ENCODE results near the gene SHISA9. TPM values are rescaled to one million over a fixed set of nuclear protein-coding genes. Genes with fewer than 3 reads are reported as not detected.

The SHISA9 gene
- total RNA-seq, 4 donors from 2014 or later, result 0.19 TPM; not detected in 3

- no peak overlapping the region for H3K27ac ChIP-seq
- H3K27me3 ChIP-seq, result no peaks in the 10 kb centered on the region
- H3K9me3 ChIP-seq, result no peaks in the 10 kb centered on the region
- intact Hi-C loops (cut with DNase I), result no loop called here
- no peak for TF ChIP-seq POLR2A (IDR thresholded peaks at IDR 0.05)
- H3K4me3 ChIP-seq, result no peak overlapping the region
- no peak for DNase-seq
- H3K4me1 ChIP-seq, result no peaks in the 10 kb centered on the region
- no peaks in the 10 kb centered on the region for H3K36me3 ChIP-seq
- WGBS, 2 donors, result 69 to 70% methylated on average over 3 of the region's 3 CpGs
Measured at GRCh38 chr16:12866981-12867551, 34.3 kb upstream of the SHISA9 start.

DNA sequence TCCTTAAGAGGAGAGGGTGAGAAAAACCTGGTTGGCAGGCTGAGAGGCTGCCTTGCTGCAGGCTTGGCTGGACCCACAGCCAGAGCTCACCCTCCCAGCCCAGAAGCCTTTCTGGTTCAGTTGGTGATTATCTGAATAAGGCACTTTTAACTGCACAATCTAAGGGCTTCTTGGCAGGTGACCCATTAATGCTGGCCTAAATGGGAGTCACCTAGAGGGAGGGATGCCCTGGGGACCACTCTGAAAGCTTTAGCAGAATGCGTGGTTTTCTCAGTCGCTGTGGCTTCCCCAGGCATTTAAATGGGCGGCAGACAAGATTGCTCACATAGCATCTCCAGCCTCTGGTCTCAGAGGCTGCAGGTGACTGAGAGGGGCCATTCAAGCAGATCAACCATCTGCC, 33.2 kb upstream of the SHISA9 start:
- DNase-seq, result no peak
- intact Hi-C loops (cut with DNase I), result no loop called here
- TF ChIP-seq, protein P1, sequence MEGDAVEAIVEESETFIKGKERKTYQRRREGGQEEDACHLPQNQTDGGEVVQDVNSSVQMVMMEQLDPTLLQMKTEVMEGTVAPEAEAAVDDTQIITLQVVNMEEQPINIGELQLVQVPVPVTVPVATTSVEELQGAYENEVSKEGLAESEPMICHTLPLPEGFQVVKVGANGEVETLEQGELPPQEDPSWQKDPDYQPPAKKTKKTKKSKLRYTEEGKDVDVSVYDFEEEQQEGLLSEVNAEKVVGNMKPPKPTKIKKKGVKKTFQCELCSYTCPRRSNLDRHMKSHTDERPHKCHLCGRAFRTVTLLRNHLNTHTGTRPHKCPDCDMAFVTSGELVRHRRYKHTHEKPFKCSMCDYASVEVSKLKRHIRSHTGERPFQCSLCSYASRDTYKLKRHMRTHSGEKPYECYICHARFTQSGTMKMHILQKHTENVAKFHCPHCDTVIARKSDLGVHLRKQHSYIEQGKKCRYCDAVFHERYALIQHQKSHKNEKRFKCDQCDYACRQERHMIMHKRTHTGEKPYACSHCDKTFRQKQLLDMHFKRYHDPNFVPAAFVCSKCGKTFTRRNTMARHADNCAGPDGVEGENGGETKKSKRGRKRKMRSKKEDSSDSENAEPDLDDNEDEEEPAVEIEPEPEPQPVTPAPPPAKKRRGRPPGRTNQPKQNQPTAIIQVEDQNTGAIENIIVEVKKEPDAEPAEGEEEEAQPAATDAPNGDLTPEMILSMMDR (IDR thresholded peaks at IDR 0.05), result no peak
- TF ChIP-seq POLR2A (IDR thresholded peaks at IDR 0.05), result no peak
- Histone ChIP-seq H3K27me3 (peaks cover 0 to 6% (median 0%) of the 10 kb centered on the region in 4 donors), H3K4me1 (no peaks in the 10 kb centered on the region), H3K36me3 (no peaks in the 10 kb centered on the region), H3K27ac (no peak overlapping the region), H3K9me3 (no peaks in the 10 kb centered on the region), H3K4me3 (no peak overlapping the region)
- 38 to 43% methylated on average over 3 of the region's 3 CpGs for WGBS, 2 donors

DNA sequence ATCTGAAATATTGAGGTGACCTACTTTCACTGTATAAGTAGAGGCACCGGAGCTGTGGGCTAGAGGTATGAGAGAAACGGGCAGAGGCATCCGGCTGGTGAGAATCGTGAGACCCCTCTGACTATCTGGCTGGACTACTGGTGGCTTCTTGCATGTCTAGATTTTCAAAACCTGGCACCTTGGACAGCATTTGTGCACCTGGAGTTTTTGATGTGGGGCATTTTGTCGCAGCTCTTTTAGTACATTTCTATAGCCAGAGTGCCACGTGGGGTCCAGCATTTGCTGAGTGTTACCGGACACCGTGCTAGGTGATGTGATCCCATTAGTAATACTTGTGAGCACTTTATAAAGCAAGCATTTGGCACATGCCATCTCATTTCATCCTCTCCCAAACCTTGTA, 32.6 kb upstream of the SHISA9 start:
- Histone ChIP-seq H3K27me3 (peaks cover 0 to 8% (median 0%) of the 10 kb centered on the region in 4 donors), H3K27ac (no peak overlapping the region), H3K36me3 (no peaks in the 10 kb centered on the region), H3K4me3 (no peak overlapping the region), H3K4me1 (no peaks in the 10 kb centered on the region), H3K9me3 (no peaks in the 10 kb centered on the region)
- TF ChIP-seq, protein P1 (IDR thresholded peaks at IDR 0.05), result no peak
- TF ChIP-seq POLR2A (IDR thresholded peaks at IDR 0.05), result no peak
- DNase-seq, result no peak
- intact Hi-C loops (cut with DNase I), result no loop called here
- 82 to 84% methylated on average over 8 of the region's 8 CpGs for WGBS, 2 donors

DNA sequence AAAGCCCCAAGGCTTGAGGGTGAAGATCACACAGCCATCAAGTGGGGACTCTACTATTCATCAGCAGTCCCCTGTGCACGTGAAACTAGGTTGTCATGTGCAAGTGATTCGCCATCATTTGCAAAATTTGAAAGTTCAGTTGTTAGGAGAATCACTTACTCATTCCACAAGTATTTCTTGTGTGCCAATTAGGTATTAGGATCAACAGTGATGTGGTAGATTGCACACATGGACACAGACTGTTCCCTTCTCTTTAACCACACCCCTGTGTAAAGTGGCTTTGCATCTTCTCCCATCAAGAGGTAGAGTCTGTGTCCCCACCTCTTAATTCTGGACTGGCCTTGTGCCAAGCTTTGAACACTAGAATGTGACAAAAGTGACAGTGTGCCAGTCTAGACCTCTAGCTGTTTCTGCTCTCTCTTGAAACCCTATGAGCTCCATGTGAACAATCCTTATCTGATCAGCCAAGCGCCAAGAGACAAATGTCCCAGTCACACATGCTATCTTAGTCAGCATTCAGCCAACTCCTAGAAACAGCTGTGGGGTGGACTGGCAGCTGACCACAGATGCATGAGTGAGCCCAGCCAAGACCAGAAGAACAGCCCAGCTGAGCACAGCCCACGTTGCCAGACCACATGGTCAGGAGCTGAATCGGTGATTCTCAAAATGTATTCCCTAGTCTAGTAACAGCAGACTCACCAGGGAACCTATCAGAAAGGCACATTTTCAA, 31.5 kb upstream of the SHISA9 start:
- Histone ChIP-seq H3K4me1 (no peaks in the 10 kb centered on the region), H3K4me3 (no peak overlapping the region), H3K27ac (no peak overlapping the region), H3K36me3 (no peaks in the 10 kb centered on the region), H3K27me3 (peaks cover 0 to 11% (median 0%) of the 10 kb centered on the region in 4 donors), H3K9me3 (no peaks in the 10 kb centered on the region)
- no peak for TF ChIP-seq POLR2A (IDR thresholded peaks at IDR 0.05)
- TF ChIP-seq, protein P1 (IDR thresholded peaks at IDR 0.05), result no peak
- intact Hi-C loops (cut with DNase I), result no loop called here
- 54 to 80% methylated on average over 2 to 5 of the region's 5 CpGs for whole genome bisulfite sequencing, 2 donors
- no peak for DNase-seq

GRCh38 chr16:12871784-12872183, 29.6 kb upstream of the SHISA9 start:
- TF ChIP-seq, protein P1 (IDR thresholded peaks at IDR 0.05), result no peak
- TF ChIP-seq POLR2A (IDR thresholded peaks at IDR 0.05), result no peak
- intact Hi-C loops (cut with DNase I), result no loop called here
- H3K4me3 ChIP-seq, result no peak overlapping the region
- WGBS, 2 donors, result 58 to 78% methylated on average over 1 of the region's 1 CpG
- DNase-seq, result no peak
- H3K36me3 ChIP-seq, result no peaks in the 10 kb centered on the region
- no peak overlapping the region for H3K27ac ChIP-seq
- H3K27me3 ChIP-seq, result peaks cover 0 to 11% (median 0%) of the 10 kb centered on the region in 4 donors
- H3K4me1 ChIP-seq, result no peaks in the 10 kb centered on the region
- no peaks in the 10 kb centered on the region for H3K9me3 ChIP-seq
